Muscle layer of duodenum (tissue), 2 donors: ENCODE data around the gene MC4R.

ENCODE experiments used
- H3K27ac ChIP-seq: one replicate; pipeline ENCODE4 v1.7.0; 2013; ENCODE audit warnings: mild to moderate bottlenecking, low read length
- H3K27me3 ChIP-seq: one replicate; pipeline ENCODE4 v1.7.0; 2013; ENCODE audit warnings: low read depth, mild to moderate bottlenecking, control low read depth, low read length
- H3K36me3 ChIP-seq, 2 donors: one replicate each; pipeline ENCODE4 v1.7.0; 2013; ENCODE audit warnings: low read length in 2 of 2, control low read depth in 1 of 2, mild to moderate bottlenecking in 1 of 2; ENCODE audit not compliant: insufficient read depth in 2 of 2, control insufficient read depth in 1 of 2
- H3K4me1 ChIP-seq, 2 donors: one replicate each; pipeline ENCODE4 v1.7.0; 2013; ENCODE audit warnings: low read length in 2 of 2, mild to moderate bottlenecking in 2 of 2, control low read depth in 1 of 2, moderate library complexity in 1 of 2; ENCODE audit not compliant: insufficient read depth in 2 of 2, control insufficient read depth in 1 of 2
- H3K4me3 ChIP-seq, 2 donors: one replicate each; pipeline ENCODE4 v1.7.0; 2013; ENCODE audit warnings: low read length in 2 of 2, low read depth in 1 of 2, mild to moderate bottlenecking in 1 of 2
- H3K9me3 ChIP-seq, 2 donors: one replicate each; pipeline ENCODE4 v1.7.0; 2013; ENCODE audit warnings: low read length in 2 of 2, control low read depth in 1 of 2, mild to moderate bottlenecking in 1 of 2; ENCODE audit not compliant: control insufficient read depth in 1 of 2
- donor health status: healthy.

MC4R gene

DNA sequence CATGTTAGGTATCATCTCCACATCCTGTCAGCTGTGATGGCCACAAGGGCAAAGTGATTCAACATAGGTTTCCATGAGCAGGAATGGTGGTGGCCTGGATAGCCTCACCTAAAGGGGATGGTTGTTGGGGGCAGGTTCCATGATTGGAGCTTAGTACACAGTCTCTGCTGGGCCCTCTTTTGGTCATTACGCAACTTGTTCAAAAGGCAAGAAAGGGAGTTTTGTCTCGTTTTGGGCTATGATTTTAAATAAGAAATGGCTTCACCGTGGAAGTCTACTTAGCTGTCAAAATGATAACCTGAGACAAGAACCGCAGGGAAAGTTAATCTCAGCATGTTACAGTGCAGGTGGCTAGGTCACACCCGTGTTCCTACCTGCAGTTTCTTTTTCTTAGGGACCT is 13.1 kb upstream of the MC4R start:
- Histone ChIP-seq H3K27ac (no peak overlapping the region), H3K4me1 (no peaks in the 10 kb centered on the region), H3K4me3 (no peak overlapping the region), H3K36me3 (no peaks in the 10 kb centered on the region), H3K27me3 (no peaks in the 10 kb centered on the region), H3K9me3 (no peaks in the 10 kb centered on the region)

GRCh38 chr18:60383893-60384292 is 11.3 kb upstream of the MC4R start:
- Histone ChIP-seq H3K27ac (no peak overlapping the region), H3K36me3 (no peaks in the 10 kb centered on the region), H3K4me1 (no peaks in the 10 kb centered on the region), H3K27me3 (no peaks in the 10 kb centered on the region), H3K9me3 (no peaks in the 10 kb centered on the region), H3K4me3 (no peak overlapping the region)

- Histone ChIP-seq H3K9me3 (no peaks in the 10 kb centered on the region), H3K4me3 (no peak overlapping the region), H3K36me3 (no peaks in the 10 kb centered on the region), H3K27ac (no peak overlapping the region), H3K27me3 (no peaks in the 10 kb centered on the region), H3K4me1 (no peaks in the 10 kb centered on the region)
These were observed 5.3 kb upstream of the MC4R start for GRCh38 chr18:60377778-60378469.

- Histone ChIP-seq H3K36me3 (no peaks in the 10 kb centered on the region), H3K9me3 (no peaks in the 10 kb centered on the region), H3K27me3 (no peaks in the 10 kb centered on the region), H3K27ac (no peak overlapping the region), H3K4me3 (no peak overlapping the region), H3K4me1 (no peaks in the 10 kb centered on the region)
These were observed 443 bp downstream of the MC4R start for GRCh38 chr18:60372132-60372531.

- Histone ChIP-seq H3K9me3 (no peaks in the 10 kb centered on the region), H3K27me3 (no peaks in the 10 kb centered on the region), H3K4me1 (no peaks in the 10 kb centered on the region), H3K36me3 (no peaks in the 10 kb centered on the region), H3K4me3 (no peak overlapping the region), H3K27ac (no peak overlapping the region)
These were observed 14.1 kb downstream of the MC4R start for GRCh38 chr18:60358516-60358915.

- H3K9me3 ChIP-seq: no peaks in the 10 kb centered on the region
- H3K4me3 ChIP-seq: no peak overlapping the region
These were observed 21.6 kb downstream of the MC4R start for GRCh38 chr18:60350941-60351340.

GRCh38 chr18:60350150-60350549 is 22.4 kb downstream of the MC4R start:
- H3K27ac ChIP-seq: no peak overlapping the region
- no peaks in the 10 kb centered on the region for H3K9me3 ChIP-seq
- H3K36me3 ChIP-seq: no peaks in the 10 kb centered on the region
- no peaks in the 10 kb centered on the region for H3K27me3 ChIP-seq
- H3K4me3 ChIP-seq: no peak overlapping the region
- no peaks in the 10 kb centered on the region for H3K4me1 ChIP-seq

More at GRCh38 chr18:60350941-60351340, 21.6 kb downstream of the MC4R start:
- H3K27ac ChIP-seq: no peak overlapping the region
- H3K4me1 ChIP-seq: no peaks in the 10 kb centered on the region
- H3K27me3 ChIP-seq: no peaks in the 10 kb centered on the region
- H3K36me3 ChIP-seq: no peaks in the 10 kb centered on the region

- no peaks in the 10 kb centered on the region for H3K27me3 ChIP-seq
- H3K4me1 ChIP-seq: no peaks in the 10 kb centered on the region
- no peak overlapping the region for H3K27ac ChIP-seq
- H3K4me3 ChIP-seq: no peak overlapping the region
- H3K36me3 ChIP-seq: no peaks in the 10 kb centered on the region
- no peaks in the 10 kb centered on the region for H3K9me3 ChIP-seq
These were observed 25.0 kb downstream of the MC4R start for GRCh38 chr18:60347526-60348045.

GRCh38 chr18:60339018-60339417 is 33.6 kb downstream of the MC4R start:
- Histone ChIP-seq H3K36me3 (no peaks in the 10 kb centered on the region), H3K27me3 (no peaks in the 10 kb centered on the region), H3K9me3 (no peaks in the 10 kb centered on the region), H3K27ac (no peak overlapping the region), H3K4me1 (no peaks in the 10 kb centered on the region), H3K4me3 (no peak overlapping the region)

DNA sequence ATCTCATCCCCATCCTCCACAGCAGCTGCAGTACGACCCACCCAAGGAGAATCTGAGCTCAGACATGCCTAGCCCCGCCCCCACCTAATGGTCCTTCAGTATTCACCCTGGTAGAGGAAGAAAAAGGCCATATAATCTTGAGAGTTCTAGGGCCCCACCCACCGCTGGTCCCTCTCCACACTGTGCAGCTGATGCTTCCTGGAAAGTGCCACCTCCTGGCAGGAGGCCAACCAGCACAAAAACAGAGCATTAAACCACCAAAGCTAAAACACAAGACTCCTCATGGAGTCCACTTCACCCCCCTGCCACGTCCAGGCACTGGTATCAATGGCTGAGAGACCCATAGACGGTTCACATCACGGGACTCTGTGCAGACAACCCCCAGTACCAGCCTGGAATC is 40.7 kb downstream of the MC4R start:
- Histone ChIP-seq H3K36me3 (no peaks in the 10 kb centered on the region), H3K9me3 (peaks cover 0 to 8% of the 10 kb centered on the region in 2 donors), H3K27ac (no peak overlapping the region), H3K4me1 (no peaks in the 10 kb centered on the region), H3K27me3 (no peaks in the 10 kb centered on the region), H3K4me3 (no peak overlapping the region)

DNA sequence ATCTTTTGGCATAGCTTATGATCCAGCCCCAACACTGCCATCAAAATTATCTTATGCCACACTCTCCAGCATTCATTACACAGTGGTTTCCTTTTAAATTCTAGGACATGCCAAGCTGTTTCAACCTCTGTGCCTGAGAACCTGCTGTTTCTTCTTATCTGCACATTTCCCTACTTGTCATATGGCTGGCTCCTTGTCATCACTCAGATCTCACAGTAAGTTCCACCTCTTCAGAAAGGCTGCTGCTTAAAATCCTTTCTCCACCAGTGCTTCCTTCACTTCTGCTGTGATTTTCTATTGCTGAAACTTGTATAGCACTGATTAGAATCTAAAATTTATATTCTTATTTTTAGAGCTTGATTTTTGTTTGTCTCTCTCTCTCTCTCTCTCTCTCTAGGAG is 43.4 kb downstream of the MC4R start:
- no peaks in the 10 kb centered on the region for H3K36me3 ChIP-seq
- H3K27me3 ChIP-seq: no peaks in the 10 kb centered on the region
- no peak overlapping the region for H3K27ac ChIP-seq
- no peaks in the 10 kb centered on the region for H3K4me1 ChIP-seq
- H3K4me3 ChIP-seq: no peak overlapping the region
- peaks cover 0 to 8% of the 10 kb centered on the region in 2 donors for H3K9me3 ChIP-seq

DNA sequence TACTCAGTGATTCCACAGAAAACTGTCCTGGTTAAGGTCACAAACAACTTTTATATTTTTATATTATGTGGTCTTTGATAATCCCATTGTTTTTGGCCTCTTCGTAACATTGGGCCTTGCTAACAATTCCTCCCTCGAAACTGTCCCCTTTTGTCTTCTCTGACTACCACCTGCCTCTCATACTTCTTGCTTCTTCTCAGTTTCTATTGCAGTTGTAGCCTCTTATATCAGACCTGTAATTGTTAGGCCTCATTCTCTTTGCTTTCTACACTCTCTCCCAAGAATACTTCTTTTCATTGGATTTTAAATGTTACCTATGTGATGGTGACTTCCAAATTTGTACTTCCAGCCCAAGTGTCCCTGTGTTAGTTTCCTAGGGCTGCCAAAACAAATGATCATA is 44.7 kb downstream of the MC4R start:
- peaks cover 0 to 11% of the 10 kb centered on the region in 2 donors for H3K9me3 ChIP-seq

More for the DNA sequence above, 44.7 kb downstream of the MC4R start:
- H3K27me3 ChIP-seq: no peaks in the 10 kb centered on the region
- H3K36me3 ChIP-seq: no peaks in the 10 kb centered on the region
- H3K4me1 ChIP-seq: no peaks in the 10 kb centered on the region
- no peak overlapping the region for H3K4me3 ChIP-seq
- no peak overlapping the region for H3K27ac ChIP-seq
